HuH-7 (cell line): ENCODE measurements around the gene UEVLD.
"Not testable (repeated sequence)": the region's sequence is repeated elsewhere in the genome, so short reads cannot be mapped to it uniquely, and the experiment has no call there.

ENCODE experiments used
- DNase-seq: peaks from one replicate; pipeline ENCODE4 v3.0.0; 2011; ENCODE audit warnings: low spot score

The UEVLD gene

DNA sequence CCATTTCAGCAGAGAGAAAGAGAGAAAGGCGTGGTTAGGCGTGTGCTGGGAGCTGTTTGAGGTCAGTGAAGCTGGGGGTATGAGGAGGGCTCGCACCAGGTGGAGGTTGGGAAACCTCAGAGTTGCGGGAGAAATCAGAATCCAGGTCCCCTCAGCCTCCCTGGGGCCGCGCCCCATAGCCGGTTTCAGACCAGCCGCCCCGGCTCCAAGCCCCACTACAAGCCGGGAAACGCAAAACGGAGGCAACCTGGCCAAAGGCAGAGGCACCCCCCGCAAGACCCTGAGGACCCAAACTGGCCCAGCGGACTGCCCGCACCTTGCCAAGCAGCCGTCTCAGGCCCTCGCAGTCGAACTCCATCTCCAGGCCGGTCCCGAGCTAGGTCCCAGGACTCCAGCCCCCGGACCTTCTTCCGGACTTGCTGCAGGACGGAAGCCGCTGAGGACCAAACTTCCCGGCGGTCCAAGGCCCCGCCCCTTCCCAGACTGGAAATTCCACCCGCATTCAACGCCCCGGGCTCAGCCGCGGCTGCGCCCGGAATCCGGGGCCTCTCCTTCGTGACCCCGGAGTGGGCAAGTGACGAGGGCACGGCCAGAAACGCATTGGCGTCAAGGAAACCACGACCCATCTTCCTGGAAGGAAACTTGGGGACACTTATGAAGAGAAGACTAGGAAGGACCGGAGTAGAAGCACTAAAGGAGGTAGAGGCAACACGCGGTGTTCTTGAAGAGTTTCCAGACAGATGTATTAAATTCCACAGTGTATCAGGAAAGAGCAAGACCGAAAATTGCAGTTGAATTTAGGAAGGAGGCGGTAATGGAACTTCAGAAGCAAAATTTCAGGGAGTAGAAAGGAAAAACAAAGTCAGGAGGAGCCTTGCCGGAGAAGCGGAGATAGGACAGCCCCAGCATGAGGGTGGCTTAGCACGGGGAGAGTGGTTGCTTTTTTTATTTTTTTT is at the start of gene UEVLD:
Gene UEVLD, minus strand, starts transcription at position 438 of the 956 bp plus-strand sequence. Its CDS starts 80 bp downstream, at position 358.
- peak; percentile 74 for DNase-seq

DNA sequence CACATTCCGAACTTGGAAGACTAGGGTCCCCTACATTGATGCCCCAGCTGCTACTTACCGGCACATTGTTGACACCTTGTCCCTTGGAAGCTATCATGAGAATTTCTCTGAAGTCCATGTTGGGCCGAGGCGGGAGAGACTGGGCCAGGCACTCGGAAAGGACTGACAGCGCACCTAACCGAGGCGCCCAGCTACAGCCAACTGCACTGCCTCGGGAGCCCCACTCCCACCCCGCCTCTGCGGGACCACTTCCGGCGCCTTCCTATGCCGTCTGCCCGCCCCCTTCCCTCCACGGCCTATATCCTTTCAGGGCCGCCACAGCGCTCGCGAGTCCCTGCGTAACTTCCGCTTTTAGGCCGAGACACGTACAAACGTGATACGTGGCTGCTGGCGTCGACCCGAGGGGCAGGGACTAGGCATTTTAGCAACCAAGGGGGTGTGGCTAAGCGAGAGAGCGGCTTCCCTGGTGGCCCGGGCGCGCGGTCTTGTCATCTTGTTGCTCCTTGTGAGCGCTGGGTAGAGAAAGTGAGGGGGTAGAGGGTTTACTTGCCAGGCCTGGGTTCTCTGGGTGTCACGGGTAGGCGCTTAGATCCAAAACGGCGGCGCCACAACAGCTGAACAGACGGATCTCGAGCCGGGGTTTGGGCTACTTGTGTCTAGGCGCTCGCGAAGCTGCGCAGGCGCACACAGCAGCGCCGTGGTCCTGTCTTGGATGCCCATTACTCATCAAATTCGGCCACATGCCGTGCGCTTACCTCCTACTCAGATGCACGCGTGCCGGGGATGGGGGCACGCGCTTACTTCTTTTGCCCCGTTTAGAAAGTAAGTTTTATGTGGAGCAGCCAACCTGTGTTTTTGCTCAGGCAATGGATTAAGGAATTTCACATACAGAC is 45.9 kb upstream of the UEVLD start, which contains the start of gene SPTY2D1:
Gene SPTY2D1, minus strand, starts transcription at position 203 of the 893 bp plus-strand sequence. Its CDS starts 85 bp downstream, at position 118.
- peak; percentile 69 for DNase-seq

DNA sequence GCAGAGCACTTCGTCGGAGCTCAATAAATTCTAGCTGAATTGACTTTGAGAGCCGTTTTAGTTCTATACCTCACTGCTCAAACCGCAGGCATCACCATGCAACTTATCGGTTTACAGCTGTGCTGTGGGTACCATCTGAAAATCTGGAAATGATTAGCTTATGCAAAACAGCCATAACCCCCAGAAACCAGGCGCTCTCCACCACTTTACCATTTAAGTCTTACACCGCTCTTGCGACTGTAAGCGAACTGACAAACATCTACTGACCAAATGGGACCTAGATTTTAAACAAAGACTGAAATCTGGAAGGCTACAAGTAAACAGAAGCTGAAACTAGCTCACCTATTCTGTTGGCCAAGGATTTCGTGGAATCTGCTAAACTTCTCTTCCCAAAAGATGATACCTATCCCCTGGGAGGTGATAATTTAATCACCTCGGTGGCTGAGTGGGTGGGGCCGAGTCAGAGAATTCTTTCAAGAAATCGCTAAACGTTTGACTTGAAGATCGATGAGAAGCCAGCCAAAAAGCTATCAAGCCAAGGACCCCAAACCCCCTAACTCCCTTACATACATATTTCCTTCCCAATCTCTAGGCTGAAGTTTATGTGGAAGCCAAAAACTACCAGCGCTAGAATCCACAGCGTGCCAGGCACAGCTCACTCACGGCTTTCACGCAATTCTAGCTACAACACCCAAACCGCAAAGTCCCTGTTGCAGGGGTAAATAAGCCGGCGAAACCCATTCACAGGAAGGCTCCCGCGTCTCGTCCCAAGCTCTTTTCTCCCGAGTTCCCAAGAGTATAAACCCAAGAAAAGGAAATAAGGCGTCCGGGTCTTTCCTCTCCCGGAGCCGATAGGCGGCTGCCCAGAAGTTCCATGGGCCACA is 45.0 kb upstream of the UEVLD start:
- no peak for DNase-seq

DNA sequence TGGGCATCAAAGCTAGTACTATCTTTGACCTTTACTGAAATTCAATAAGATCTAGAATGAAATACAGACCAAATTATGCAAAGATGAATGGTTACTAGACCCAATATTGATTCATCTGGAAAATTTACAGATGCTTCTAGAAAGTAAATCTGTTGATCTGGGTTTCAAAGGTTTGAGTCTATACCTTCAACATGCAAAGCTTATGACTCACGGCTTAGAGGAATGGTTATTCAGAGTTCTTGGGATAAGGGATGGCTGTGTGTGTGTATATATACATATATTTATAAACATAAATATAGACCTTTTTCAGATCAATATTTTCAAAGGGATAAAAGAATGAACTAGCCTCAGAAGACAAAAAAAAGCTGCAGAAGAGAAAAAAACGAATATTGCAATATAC is 44.3 kb upstream of the UEVLD start:
- DNase-seq, result no peak

DNA sequence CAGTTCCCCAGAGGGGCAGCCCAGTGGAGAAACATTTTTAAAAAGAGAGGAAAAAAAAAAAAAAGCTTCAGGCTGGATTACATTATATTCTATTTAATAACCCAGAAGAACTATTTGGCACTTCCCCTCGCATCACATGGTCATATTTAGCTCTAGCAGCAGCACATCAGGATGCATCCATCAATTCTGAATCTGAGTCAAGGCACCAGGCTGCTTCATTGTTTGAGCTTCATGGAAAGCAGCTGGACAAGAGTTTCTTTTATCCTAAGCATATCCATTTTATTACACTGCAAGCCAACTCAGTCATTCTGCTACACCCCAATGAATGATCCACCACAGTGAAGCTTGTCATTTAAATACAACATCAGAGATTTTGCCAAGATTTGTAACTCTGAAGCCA is 35.6 kb upstream of the UEVLD start:
- no peak for DNase-seq

DNA sequence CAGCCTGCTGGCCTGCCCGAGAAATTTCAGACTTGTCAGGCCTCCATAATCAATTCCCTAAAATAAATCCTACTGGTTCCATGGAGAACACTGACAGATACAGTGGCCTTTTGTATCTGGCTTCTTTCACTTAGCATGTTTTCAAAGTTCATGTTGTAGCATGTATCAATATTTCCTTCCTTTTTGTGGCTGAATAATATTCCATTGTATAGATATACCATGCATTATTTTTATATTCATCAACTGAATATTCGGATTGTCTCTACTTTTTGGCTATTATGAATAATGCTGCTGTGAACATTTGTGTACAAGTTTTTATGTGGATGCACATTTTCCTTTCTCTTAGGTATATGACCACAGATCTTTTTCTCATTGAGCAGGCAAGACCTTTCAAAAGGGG is 35.2 kb upstream of the UEVLD start:
- DNase-seq, result no peak

DNA sequence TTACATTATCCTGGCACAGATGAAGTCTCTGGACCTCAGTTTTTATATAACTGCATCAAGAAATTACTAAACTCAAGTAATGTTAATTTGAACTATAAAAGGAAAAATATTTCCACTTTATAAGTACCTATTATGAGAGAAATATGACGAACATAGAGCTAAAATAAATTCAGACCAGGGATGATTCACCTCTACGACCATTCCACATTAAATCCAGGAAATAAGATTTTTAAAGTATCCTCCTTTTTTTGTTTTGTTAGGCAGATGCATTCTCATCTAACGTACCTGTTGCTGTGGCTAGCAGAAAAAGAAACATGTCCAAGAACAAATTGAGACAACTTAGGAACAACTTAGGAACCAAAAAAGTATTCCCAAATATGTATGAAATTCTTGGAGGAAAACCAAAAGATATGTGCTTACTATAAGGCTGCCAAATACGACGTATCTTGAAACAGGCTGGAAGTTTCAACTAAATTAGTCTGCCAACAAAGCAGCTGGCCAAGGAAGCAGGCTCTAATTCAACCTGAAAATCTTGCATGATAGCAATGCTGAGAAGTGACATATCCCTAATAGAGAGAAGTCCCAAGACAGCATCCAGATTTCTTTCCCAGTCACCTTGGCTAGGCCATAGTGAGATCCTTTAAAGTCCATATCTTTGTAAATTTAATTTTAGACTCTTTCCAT is 29.9 kb upstream of the UEVLD start:
- no peak for DNase-seq

DNA sequence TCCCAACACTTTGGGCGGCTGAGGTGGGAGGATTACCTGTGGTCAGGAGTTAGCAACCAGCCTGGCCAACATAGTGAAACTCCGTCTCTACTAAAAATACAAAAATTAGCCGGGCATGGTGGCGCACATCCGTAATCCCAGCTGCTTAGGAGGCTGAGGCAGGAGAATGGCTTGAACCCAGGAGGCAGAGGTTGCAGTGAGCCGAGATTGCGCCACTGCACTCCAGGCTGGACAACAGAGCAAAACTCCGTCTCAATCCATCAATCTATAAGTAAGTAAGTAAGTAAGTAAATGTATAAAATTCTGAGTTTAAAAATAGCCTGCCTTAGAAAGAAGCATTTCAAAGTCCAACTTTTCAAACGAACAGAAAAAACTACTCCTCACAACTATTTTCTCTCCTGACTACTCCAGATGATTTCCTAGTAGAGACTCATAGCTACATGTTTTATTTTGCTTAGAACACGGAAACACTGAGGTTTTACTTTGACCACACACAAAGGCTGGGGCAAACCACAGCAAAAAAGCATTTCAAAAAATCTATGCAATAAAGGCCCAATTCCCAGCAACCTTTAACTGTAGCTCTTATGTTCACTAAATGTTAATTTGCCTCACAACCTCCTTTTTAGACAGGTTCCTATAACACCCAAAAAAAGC is 29.3 kb upstream of the UEVLD start:
- no peak for DNase-seq

DNA sequence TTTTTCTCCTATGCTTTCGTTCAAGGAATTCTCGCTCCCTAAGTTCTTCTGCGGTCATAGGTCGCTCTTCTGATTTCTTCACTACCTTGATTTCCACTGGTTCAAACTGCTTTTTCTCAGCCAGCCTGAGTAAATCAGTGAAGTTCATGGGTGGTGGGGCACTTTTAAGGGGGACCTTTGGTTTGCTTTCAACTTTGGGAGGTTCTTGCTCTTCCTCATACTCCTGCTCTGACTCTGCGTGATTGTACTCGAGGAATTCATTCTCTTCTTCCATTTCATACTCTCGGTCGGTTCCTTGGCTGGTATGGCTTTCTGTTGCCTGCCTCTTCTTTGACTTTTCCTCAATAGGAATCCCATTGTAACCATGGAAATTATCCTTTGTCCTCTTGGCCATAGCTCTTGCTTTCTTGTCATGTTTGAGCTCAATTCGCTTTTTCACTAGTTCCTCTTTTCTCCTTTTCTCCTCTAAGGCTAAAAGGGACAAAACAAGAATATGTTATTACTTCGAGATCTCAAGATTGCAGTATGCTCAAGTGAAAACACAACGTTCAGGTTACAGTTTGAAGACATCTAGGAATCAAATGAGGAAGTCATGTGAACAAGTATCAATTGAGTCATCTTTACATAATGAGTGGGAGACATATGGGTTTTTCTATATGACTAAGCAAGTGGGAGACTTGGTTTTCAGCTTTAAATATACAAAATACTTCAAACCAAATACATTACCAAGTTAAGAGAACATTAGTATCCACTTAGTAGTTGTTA is 27.3 kb upstream of the UEVLD start:
- DNase-seq, result no peak

DNA sequence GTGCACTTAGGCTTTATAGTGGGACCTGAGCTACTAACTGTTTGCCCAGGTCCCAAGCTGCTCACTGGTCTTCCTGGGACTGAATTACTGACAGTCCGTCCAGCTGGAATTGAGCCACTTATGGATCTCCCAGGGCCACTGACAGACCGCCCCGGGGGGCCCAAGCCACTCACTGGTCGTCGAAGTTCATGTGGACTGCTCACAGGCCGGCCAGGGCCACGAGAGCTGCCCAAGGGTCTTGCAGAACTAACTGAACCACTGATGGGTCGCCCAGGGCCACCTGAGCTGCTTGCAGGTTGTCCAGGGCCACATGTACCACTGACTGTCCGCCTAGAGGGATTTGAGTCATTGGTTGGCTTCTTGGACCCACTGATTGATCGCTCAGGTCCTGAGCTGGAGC is 26.1 kb upstream of the UEVLD start:
- DNase-seq, result no peak

DNA sequence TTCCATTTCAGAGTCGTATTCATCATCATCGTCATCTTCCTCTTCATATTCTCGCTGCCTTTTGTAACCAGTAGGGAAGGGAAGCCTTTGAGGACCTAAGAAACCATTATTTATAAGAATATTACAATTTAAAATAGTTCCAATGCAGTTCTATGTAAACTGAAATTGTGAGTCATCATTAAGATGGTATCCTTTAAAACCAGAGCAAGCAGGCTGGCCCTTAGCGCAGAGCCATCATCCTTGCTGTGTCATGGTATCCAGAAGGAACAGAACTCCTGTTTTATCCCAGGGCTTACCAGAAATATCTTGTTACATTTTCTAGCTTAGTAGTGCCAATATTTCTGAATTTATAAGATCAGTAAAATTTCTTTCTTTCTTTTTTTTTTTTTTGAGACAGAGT is 23.9 kb upstream of the UEVLD start:
- DNase-seq, result no peak

DNA sequence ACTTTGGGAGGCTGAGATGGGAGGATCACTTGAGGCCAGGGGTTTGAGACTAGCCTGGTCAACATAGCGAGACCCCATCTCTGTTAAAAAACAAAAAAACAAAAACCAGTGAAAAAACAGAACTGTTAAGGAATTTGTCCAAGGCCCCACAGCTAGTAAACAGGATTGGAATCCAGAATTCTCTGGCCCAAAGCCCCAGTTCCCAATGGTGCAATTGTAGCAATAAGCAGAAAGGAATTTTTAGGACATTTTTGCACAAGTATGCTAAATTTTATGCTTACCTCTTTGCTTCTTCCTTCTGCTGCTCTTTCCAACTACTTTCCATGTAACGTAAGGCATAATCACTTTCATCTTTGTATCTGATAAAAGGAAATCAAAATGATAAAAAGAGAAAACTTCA is 22.7 kb upstream of the UEVLD start:
- no peak for DNase-seq

DNA sequence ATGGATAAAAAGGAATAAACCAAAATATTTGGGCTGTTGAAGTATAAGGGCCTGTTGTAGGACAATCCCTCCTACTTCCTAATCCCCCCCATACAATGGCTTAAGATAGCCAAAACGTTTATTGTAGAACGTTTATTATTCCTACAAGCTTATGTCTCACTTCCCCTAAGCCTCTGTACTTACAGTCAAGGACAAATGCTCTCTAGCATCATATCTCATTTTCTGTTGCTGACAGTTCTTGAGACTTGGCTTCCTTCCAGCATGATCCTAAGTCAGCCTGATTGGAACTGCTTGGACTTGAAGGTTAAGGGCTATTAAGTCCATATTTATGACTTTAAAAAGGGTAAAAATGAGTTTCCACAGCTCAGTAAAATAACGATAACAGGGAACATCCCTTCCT is 19.8 kb upstream of the UEVLD start:
- no peak for DNase-seq

DNA sequence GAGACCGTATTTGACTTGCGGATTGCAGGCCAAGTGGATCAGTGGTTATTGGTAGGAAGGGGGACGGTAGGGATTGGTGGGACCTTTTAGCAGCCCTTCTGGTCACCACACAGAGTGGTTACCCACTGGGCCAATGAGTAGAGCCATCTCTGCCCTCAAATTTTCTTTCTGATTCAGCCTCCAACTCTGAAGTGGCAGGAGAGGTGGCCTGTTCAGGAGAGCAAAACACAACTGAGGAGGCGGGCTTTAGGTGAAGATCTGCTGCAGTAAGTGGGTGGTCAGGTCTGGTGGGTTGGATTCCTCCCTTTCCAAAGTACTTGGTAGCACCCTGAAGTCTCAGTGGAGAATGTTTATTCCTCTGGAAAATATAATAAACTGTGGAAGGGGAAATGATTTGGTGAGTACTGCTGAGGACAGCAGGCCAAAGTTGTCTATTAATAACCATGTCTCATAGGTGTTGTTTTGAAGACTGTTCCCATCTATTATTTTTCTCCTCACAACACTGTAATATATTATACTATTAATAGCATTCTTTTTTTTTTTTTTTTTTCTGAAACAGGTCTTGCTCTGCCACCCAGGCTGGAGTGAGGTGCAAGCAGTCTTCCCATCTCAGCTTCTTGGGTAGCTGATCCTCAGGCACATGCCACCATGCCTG is 12.5 kb upstream of the UEVLD start:
- DNase-seq, result no peak

DNA sequence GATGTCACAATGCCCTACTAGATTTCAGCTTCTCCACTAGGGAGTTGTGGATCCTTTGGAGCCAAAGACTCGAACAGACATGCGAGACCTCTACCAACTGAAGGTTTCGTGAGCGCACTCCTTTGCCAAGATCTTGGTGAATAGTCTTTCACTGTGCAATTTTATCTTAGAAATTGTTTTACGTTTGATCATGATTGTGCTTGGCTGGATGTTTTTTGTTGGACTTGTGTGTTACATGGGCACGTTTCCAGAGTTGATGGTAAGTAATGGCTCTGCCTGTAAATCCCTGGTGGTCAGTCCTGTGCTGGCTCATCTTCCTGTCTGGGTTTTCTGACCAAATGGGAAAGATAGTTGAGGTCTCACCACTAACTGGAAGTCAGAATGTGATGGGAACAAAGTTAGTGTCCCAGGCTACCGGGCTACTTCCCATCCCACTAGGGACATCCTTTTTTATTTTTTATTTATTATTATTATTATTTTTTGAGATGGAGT is 11.3 kb upstream of the UEVLD start, which contains the start of gene MISFA:
Gene MISFA, plus strand, starts transcription at position 51 of the 492 bp plus-strand sequence. Its CDS starts 140 bp downstream, at position 191.
- no peak for DNase-seq

DNA sequence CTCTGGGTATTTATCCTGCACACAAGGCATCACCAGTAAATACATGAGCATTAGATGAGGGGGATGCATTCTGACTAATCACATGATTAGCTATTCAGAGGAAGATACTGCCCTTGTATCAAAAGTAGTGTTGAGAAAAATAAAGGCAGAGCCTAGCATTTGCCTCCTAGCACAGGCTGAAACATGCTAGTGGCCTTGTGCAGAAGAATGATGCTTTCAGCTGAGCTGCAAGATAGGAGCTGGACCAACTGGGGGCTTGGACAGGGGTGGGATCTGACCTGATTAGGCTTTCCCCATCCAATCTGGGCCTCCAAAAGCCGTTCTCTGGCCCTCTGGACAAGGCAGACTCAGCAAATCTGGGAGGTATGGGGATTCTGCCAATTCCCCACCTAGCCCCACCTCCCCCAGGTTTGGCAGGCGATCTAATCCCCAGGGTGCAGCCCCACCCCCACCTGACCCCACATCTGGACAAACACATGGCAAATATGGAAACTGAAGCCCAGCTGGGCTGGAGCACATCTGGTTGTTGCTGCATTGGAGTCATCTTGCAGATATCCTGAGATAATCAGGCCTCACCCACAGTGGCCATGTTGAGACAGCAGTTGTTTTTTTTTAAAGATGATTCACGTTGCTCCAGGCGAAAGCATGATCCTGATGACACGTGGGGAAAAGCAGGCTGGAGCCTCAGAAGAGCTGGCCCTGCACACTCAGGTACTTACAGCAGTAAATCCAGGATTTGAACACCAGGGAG is 6.6 kb upstream of the UEVLD start:
- DNase-seq, result no peak

DNA sequence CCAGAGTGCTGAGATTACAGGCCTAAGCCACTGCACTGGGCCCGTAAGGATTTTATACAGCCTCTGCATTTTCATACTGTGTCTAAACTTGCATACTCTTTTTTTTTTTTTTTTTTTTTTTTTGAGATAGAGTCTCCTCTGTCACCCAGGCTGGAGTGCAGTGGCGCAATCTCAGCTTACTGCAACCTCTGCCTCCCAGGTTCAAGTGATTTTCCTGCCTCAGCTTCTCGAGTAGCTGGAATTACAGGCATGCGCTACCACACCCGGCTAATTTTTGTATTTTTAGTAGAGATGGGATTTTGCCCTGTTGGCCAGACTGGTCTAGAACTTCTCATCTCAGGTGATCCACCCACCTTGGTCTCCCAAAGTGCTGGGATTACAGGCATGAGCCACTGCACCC is 5.6 kb upstream of the UEVLD start:
- not testable (repeated sequence) for DNase-seq

DNA sequence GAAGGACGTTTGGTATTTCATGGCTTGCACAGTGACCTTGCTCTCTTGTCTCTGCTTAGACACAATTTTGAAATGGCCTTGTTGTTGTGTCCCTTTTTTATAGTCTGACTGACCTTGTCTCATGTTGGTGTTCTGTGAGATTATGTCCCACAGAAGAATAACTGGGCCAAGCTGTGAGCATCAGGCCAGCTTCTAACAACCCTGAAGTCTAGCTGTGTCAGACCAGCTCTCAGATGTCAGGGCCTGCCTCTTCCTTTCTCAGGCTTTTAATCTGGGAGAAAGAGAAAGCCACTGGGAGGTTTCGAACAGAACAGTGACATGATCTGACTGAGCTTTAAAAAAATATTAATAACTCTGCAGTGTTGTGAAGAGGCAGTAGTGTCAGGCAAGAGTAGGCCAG is 2.0 kb upstream of the UEVLD start:
- no peak for DNase-seq
